Stimulated activated CD8-positive, alpha-beta memory T cell treated with anti-CD3 and anti-CD28 coated beads, Interleukin-4, amount 100 ng/mL, for 24 hours (primary cell): ENCODE measurements around the gene ZNF850.

ENCODE experiments used
- DNase-seq: peaks from one replicate; pipeline ENCODE4 v3.0.0-alpha.2; 2020; ENCODE audit warnings: low read depth

ZNF850 gene

DNA sequence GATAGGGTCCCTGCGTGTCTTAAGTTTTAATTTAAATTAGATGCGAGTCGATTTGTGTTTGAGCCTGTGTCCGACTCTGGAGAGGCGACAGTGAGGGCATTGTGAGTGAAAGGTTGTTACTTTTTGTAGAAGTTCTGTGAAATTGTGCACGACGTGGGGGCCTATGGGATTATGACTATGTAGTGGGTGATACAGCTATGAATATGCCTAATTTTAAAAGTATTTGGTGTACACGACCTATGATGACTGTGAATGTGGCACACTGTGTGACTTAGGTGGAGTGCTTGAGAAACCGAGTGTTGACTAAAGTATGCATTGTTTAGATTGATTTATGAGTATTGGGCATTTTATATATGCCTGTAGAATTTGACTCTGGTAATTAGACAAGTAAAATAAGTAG, 84.5 kb downstream of the ZNF850 start:
- DNase-seq, result no peak

DNA sequence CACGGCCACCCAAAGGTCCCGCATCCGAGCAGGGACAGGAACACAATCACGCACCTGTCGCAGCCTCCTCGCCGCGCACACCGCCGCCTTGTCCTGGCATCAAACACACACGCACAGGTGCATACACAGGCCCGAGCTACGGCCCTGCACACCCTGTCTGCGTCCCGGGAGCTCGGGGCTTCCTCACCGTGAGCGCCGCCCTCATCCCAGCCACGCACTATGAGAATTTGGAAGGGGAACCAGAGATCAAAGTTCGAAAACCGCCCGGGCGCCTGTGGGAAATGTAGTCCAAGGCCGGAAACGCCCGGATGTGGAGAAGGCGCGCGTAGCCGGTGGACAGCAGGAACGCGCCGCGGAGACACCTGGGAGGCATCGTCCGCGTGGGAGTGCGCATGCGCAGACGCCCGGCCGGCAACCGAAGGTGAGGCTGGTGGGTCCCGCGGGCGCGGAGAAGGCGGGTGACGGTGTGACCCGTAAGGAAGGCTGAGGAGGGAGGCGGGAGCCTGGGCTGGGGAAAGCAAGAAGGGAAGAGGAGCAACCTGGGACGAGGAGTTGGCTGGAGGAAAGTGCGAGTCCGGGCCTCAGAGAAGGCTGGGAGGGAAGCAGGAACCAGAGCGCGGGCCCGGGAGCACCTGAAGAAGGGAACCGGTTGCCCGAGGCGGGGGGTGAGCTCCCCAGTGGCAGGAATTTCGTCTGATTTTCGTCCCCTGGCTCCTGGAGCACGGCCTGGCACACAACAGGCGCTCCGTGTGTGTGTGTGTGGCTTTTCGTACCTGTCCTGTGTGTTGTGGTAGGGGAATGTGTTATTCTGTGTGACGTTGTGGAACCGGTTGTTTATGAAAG, 85.2 kb downstream of the ZNF850 start, which contains the start of gene ZNF567:
TSS of gene ZNF567 (plus strand) at position 399 of the 843 bp plus-strand sequence. CDS start 7,256 bp downstream, outside the sequence.
- peak; percentile 99 for DNase-seq

DNA sequence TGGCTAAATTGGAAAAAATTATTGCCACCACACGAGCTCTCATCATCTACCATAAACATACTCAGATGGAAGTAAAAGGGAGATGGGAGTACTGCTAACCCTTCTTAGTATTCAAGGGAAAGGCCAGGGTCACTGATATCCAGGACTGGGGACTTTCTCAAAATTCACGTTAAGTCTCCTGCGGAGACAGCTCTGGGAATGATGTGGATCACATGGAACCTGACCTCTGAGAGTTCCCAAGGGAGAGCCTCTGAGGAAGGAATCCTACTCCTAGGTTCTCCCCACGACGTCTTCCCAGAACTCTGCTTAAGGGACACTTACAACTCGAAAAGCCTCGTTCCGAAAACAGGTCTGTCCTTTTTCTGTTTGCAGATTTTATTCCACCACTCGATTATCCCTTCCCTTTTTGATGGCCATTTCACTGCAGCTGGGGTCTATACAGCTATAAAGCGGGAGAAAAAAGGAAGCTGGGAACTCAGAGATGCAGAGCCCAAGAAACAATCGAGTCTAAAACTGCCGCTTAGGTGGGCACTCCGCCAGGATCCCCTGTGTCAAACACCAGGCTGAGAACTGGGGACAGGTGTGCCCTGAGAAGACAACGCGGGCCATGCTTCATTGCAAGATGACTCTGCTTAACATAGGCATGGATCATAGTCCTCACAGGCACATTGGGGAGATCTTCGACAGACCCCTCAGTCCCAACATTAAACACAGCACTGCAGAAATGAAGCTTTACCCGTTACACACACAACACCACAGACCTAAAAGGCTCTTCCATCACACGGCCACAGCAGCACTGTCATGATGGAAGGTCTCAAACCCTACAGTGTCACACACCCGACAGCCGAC, 86.0 kb downstream of the ZNF850 start:
- DNase-seq, result no peak

DNA sequence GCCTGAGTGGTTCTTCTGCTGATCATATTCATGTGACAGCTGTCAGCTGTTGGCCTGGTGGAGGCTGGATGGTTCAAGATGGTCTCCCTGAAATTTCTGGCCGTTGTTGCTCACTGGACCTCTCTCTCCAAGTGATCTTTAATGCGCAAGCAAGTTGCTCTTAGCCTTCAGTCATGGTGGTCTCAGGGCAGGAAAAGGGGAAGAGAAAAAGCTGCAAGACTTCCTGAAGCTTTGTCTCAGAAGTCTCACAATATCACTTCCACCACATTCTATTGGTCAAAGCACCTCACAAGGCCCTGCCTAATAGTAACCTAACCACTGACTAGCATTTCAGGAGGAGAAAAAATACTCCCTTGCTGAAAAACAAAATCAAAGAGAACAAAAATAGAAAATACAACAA, 86.8 kb downstream of the ZNF850 start:
- DNase-seq, result no peak

DNA sequence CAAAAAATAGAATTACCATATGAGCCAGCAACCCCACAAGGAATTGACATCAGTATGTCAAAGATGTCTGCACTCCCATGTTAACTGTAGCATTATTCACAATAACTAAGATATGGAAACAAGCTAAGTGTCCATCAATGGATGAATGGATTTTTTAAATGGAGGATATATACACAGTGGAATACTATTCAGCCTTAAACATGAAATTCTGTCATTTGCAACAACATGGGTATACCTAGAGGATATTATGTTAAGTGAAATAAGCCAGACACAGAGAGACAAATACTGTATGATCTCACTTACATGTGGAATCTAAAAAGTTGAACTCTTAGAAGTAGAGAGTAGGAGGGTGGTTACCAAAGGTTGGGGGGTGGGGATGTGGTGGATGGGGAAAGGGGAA, 93.2 kb downstream of the ZNF850 start:
- no peak for DNase-seq

DNA sequence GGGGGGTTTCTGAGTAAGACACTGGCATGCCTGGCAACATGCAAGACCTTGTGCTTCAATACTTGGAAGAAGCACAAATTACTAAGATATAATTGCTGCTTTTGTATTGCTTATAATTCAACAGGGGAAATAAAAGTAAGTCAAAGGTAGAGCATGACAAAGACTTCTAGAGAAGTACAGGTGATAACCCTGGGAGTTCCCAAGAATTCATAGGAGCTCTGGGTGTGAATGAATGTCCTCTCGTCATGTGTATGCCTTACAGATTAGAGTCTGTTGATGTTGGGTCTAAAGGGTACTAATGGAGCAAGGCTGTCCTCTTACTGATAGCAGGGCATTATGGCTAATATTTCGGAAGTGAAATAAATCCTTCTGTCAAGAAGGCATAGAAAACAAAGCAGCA, 98.4 kb downstream of the ZNF850 start:
- DNase-seq, result no peak

DNA sequence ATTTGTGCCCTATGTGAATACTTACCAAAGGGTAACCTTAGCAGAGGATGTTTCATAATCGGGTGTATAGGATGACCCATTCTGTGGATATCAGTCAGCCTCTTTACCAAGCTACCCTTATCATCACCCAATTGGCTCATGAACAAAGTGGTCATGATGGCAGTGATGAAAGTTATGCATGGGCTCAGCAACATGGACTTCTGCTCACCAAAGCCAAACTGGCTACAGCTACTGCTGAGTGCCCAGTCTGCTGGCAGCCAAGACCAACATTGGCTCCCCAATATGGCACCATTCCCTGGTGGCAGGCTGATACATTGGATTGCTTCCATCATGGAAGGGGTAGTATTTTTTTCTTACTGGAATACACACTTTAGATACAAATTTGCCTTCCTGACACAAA, 100.2 kb downstream of the ZNF850 start:
- DNase-seq, result no peak

DNA sequence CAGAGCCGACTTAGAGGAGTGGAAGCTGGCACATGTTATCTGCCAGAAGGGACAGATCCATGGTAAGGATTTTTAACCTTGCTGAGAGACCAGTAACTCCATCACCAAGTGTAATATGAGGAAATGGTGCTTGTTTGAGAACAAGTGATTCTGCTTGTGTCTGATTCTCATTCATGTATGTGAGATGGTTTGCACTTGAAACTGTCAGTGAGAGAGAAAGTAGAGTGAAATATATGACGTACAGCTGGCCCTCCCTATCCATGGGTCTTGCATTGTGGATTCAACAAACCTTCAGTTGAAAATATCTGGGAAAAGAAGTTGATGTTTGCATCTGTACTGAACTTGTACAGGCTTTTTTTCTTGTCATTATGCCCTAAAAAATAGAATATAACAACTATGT, 104.0 kb downstream of the ZNF850 start:
- DNase-seq, result no peak

DNA sequence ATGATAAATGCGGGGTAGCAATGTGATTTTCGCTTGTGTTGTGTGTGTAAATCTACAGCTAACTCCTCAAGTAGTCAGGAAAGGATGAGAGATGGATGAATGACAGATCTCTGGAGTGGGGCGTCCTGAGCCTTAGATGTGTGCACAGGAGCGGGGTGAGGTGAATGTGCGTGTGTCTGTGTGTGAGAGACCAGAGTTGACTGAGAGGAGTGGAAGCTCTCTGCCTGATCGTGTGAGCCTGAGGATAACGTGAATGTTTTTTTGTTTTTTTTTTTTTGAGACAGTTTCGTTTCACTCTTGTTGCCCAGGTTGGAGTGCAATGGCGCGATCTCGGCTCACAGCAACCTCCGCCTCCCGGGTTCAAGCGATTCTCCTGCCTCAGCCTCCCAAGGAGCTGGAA, 106.8 kb downstream of the ZNF850 start:
- no peak for DNase-seq
